Calu3 (cell line): Measurements from ENCODE around the gene POLR2H. TPM values are rescaled to one million over a fixed set of nuclear protein-coding genes. Genes with fewer than 3 reads are reported as not detected.

Experiments
- BruUV-seq: library from RNA; stranded (reverse); fragments of 400-500 nt; replicated peaks from 2 replicates; lab custom pipeline; 2021; lab: Mats Ljungman, UMichigan
- CTCF ChIA-PET: fragments of 300-600 bp; sonication (Branson Sonifier 250); formaldehyde crosslinking; loops from one replicate; lab custom pipeline; 2022; ENCODE audit warnings: antibody characterized with exemption; lab: Charles Lee
- DNase-seq: peaks from one replicate; pipeline ENCODE4 v3.0.0; 2022
- H3K27ac Mint-ChIP-seq: one replicate; pipeline ENCODE4 v1.8.0; 2022; ENCODE audit warnings: mixed read lengths; ENCODE audit not compliant: unreplicated experiment
- H3K27me3 Mint-ChIP-seq: one replicate; pipeline ENCODE4 v1.8.0; 2022; ENCODE audit warnings: mixed read lengths; ENCODE audit not compliant: unreplicated experiment
- H3K36me3 Mint-ChIP-seq: one replicate; pipeline ENCODE4 v1.8.0; 2022; ENCODE audit warnings: mild to moderate bottlenecking, moderate library complexity, mixed read lengths; ENCODE audit not compliant: insufficient read depth, unreplicated experiment
- H3K4me1 Mint-ChIP-seq: one replicate; pipeline ENCODE4 v1.8.0; 2022; ENCODE audit warnings: mild to moderate bottlenecking, low read depth, mixed read lengths; ENCODE audit not compliant: unreplicated experiment
- H3K4me3 Mint-ChIP-seq: one replicate; pipeline ENCODE4 v1.8.0; 2022; ENCODE audit warnings: mild to moderate bottlenecking, low read depth, moderate library complexity, mixed read lengths; ENCODE audit not compliant: unreplicated experiment
- H3K9me3 Mint-ChIP-seq: one replicate; pipeline ENCODE4 v1.8.0; 2022; ENCODE audit warnings: low read depth, mixed read lengths; ENCODE audit not compliant: unreplicated experiment
- CTCF ChIP-seq: fragments of 200-600 bp; IDR thresholded peaks from one replicate; pipeline ENCODE4 v1.8.0; 2022; ENCODE audit warnings: antibody characterized with exemption; ENCODE audit not compliant: unreplicated experiment
- intact Hi-C: fragments of 100-400 bp; cut with micrococcal nuclease; formaldehyde crosslinking; loops from one replicate; pipeline ENCODE4 v1.10.0; 2022; ENCODE audit not compliant: unreplicated experiment
- total RNA-seq: library from RNA; stranded (reverse); gene quantifications from 2 replicates; pipeline ENCODE4 v1.2.3, GENCODE V29; 2022

POLR2H gene
- total RNA-seq, 1 experiment from 2014 or later: 128 TPM

GRCh38 chr3:184389935-184390528 lies 28.5 kb downstream of the POLR2H start:
- H3K27me3 Mint-ChIP-seq: peaks cover 96% of the 10 kb centered on the region
- H3K4me3 Mint-ChIP-seq: no peak overlapping the region

GRCh38 chr3:184391266-184391665 lies 29.8 kb downstream of the POLR2H start:
- H3K27ac Mint-ChIP-seq: no peak overlapping the region
- no peaks in the 10 kb centered on the region for H3K4me1 Mint-ChIP-seq
- BruUV-seq: no TSS peak
- no peak for TF ChIP-seq CTCF
- no peaks in the 10 kb centered on the region for H3K36me3 Mint-ChIP-seq
- no peak for DNase-seq
- no peaks in the 10 kb centered on the region for H3K9me3 Mint-ChIP-seq
- no peak overlapping the region for H3K4me3 Mint-ChIP-seq
- intact Hi-C loops: no loop called here
- CTCF ChIA-PET: interaction anchor here (1.3 kb wide), 1 partner anchor 20 kb away, joined by 4 read pairs; no protein-coding TSS in a partner anchor
- peaks cover 96% of the 10 kb centered on the region for H3K27me3 Mint-ChIP-seq

More at GRCh38 chr3:184389935-184390528, 28.5 kb downstream of the POLR2H start:
- Mint-ChIP-seq H3K9me3 (no peaks in the 10 kb centered on the region), H3K36me3 (no peaks in the 10 kb centered on the region), H3K4me1 (no peaks in the 10 kb centered on the region), H3K27ac (no peak overlapping the region)
- no TSS peak for BruUV-seq
- DNase-seq: no peak
- intact Hi-C loops: no loop called here
- CTCF ChIA-PET: interaction anchor here (1.3 kb wide), 1 partner anchor 18 kb away, joined by 4 read pairs; no protein-coding TSS in a partner anchor
- TF ChIP-seq CTCF: no peak

GRCh38 chr3:184395320-184395660 lies 33.8 kb downstream of the POLR2H start:
- H3K27ac Mint-ChIP-seq: no peak overlapping the region
- no peak for TF ChIP-seq CTCF
- DNase-seq: no peak
- CTCF ChIA-PET: interaction anchor here (0.6 kb wide), 1 partner anchor 145 kb away, joined by 4 read pairs; no protein-coding TSS in a partner anchor
- no peak overlapping the region for H3K4me3 Mint-ChIP-seq
- H3K4me1 Mint-ChIP-seq: no peaks in the 10 kb centered on the region
- BruUV-seq: no TSS peak
- no peaks in the 10 kb centered on the region for H3K36me3 Mint-ChIP-seq
- H3K9me3 Mint-ChIP-seq: no peaks in the 10 kb centered on the region
- intact Hi-C loops: no loop called here
- peaks cover 86% of the 10 kb centered on the region for H3K27me3 Mint-ChIP-seq

- no peak for TF ChIP-seq CTCF
- CTCF ChIA-PET: interaction anchor here (0.6 to 0.7 kb wide), 3 partner anchors 18 to 159 kb away, joined by 3 to 4 read pairs (median 3); no protein-coding TSS in a partner anchor
- no peak for DNase-seq
- intact Hi-C loops: no loop called here
- Mint-ChIP-seq H3K27ac (no peak overlapping the region), H3K9me3 (no peaks in the 10 kb centered on the region), H3K4me3 (no peak overlapping the region), H3K36me3 (no peaks in the 10 kb centered on the region), H3K4me1 (no peaks in the 10 kb centered on the region), H3K27me3 (peaks cover 90% of the 10 kb centered on the region)
- BruUV-seq: no TSS peak
These were observed 37.9 kb downstream of the POLR2H start for GRCh38 chr3:184399410-184399809.
